ES-I3 (cell line): ENCODE results near the gene SERPINB5.

ENCODE experiments used
- H3K36me3 ChIP-seq: 2 replicates; pipeline ENCODE4 v1.6.1; 2013; ENCODE audit warnings: mild to moderate bottlenecking, low read length, control low read depth, moderate library complexity; ENCODE audit not compliant: insufficient read depth
- H3K4me1 ChIP-seq: 2 replicates; pipeline ENCODE4 v1.6.1; 2013; ENCODE audit warnings: mild to moderate bottlenecking, control low read depth, low read length; ENCODE audit not compliant: insufficient read depth
- H3K9ac ChIP-seq: 2 replicates; pipeline ENCODE4 v1.6.1; 2013; ENCODE audit warnings: low read depth, mild to moderate bottlenecking, low read length, moderate library complexity
- H3K9me3 ChIP-seq: 2 replicates; pipeline ENCODE4 v1.6.1; 2013; ENCODE audit warnings: mild to moderate bottlenecking, low read length, moderate library complexity; ENCODE audit not compliant: control insufficient read depth, insufficient read depth

Gene SERPINB5, protein sequence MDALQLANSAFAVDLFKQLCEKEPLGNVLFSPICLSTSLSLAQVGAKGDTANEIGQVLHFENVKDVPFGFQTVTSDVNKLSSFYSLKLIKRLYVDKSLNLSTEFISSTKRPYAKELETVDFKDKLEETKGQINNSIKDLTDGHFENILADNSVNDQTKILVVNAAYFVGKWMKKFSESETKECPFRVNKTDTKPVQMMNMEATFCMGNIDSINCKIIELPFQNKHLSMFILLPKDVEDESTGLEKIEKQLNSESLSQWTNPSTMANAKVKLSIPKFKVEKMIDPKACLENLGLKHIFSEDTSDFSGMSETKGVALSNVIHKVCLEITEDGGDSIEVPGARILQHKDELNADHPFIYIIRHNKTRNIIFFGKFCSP

GRCh38 chr18:63476668-63477067, at the start of gene SERPINB5:
SERPINB5 (plus strand) TSS chr18:63476958; CDS start chr18:63484429, 7,471 bp downstream.
- H3K36me3 ChIP-seq, result no peaks in the 10 kb centered on the region
- peak within 1 kb of the TSS; percentile 17; the same call in 1 of the 2 replicates for H3K9ac ChIP-seq
- 0 out of 2 replicates have a peak, but pooled peaks cover 3% of the 10 kb centered on the region for H3K4me1 ChIP-seq
- no peaks in the 10 kb centered on the region for H3K9me3 ChIP-seq

DNA sequence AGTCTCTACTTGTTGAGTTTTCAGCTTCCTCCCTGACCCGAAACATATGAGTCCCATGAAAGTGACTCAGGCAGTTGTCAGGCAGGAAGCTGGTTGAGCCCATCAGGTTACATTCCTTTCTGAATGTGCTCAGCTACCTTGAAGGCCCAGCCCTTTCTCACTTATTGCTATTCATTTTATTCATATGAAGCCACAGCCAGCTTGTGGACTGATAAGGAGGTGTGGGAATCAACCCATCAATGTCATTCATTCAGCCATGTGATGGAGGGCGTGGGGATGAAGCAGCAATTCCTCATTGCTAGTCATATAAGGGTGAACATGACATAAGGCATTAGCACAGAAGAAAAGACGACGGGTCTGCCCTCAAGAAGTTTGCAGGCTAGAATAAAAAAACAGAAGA, 49.2 kb upstream of the SERPINB5 start:
- no peaks in the 10 kb centered on the region for H3K36me3 ChIP-seq
- no peaks in the 10 kb centered on the region for H3K9me3 ChIP-seq
- H3K4me1 ChIP-seq, result peaks cover 16% of the 10 kb centered on the region; the same call in 1 of the 2 replicates
- H3K9ac ChIP-seq, result no peak overlapping the region

- Histone ChIP-seq H3K36me3 (no peaks in the 10 kb centered on the region), H3K4me1 (peaks cover 9% of the 10 kb centered on the region; the same call in 1 of the 2 replicates), H3K9me3 (no peaks in the 10 kb centered on the region), H3K9ac (no peak overlapping the region)
Measured at GRCh38 chr18:63430526-63430925, 46.2 kb upstream of the SERPINB5 start.

DNA sequence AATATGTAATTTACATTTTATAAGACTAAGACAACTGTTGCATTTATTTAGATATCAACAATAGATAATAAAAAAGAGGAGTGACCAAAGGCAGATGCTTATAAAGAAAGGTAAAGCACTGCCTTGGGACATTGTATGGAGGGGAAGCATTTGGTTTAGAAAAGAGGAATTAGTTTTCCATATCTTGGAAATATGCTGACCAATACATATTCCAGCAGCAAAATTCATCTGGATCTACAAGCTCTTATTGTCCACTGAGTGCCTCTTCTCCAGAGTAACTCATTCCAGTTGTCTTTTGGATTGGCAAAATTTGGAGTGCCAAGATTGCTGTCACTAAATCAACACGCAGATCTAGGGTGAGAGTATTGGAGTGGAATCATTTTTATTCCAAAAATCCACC, 45.6 kb upstream of the SERPINB5 start:
- Histone ChIP-seq H3K9me3 (no peaks in the 10 kb centered on the region), H3K36me3 (no peaks in the 10 kb centered on the region), H3K9ac (no peak overlapping the region)

GRCh38 chr18:63433334-63433866, 43.4 kb upstream of the SERPINB5 start:
- no peaks in the 10 kb centered on the region for H3K4me1 ChIP-seq
- H3K9ac ChIP-seq, result no peak overlapping the region
- no peaks in the 10 kb centered on the region for H3K9me3 ChIP-seq
- H3K36me3 ChIP-seq, result no peaks in the 10 kb centered on the region

More for the DNA sequence above, 45.6 kb upstream of the SERPINB5 start:
- peaks cover 9% of the 10 kb centered on the region; the same call in 1 of the 2 replicates for H3K4me1 ChIP-seq

DNA sequence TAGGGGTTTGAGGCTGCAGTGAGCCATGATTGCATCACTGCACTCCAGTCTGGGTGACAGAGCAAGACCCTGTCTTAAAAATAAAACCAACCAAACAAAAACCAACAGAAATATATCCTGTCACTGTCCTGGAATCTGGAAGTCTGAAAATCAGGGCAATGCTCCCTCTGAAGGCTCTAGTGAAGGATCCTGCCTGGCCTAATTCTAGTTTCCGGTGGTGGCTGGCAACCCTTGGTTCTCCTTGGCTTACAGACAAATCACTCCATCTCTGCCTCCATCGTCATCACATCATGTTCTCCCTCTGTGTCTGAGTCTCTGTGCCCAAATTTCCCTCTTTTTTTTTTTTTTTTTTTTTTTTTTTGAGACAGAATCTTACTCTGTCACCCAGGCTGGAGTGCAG, 38.6 kb upstream of the SERPINB5 start:
- H3K9ac ChIP-seq, result no peak overlapping the region
- H3K36me3 ChIP-seq, result no peaks in the 10 kb centered on the region
- H3K4me1 ChIP-seq, result no peaks in the 10 kb centered on the region
- H3K9me3 ChIP-seq, result no peaks in the 10 kb centered on the region

GRCh38 chr18:63439334-63439733, 37.4 kb upstream of the SERPINB5 start:
- no peak overlapping the region for H3K9ac ChIP-seq
- no peaks in the 10 kb centered on the region for H3K9me3 ChIP-seq
- no peaks in the 10 kb centered on the region for H3K4me1 ChIP-seq
- H3K36me3 ChIP-seq, result no peaks in the 10 kb centered on the region

- no peaks in the 10 kb centered on the region for H3K36me3 ChIP-seq
- H3K9ac ChIP-seq, result no peak overlapping the region
- no peaks in the 10 kb centered on the region for H3K9me3 ChIP-seq
- H3K4me1 ChIP-seq, result no peaks in the 10 kb centered on the region
Measured at GRCh38 chr18:63440219-63440618, 36.5 kb upstream of the SERPINB5 start.

GRCh38 chr18:63440881-63441280, 35.9 kb upstream of the SERPINB5 start:
- Histone ChIP-seq H3K9me3 (no peaks in the 10 kb centered on the region), H3K36me3 (no peaks in the 10 kb centered on the region), H3K4me1 (no peaks in the 10 kb centered on the region), H3K9ac (no peak overlapping the region)

DNA sequence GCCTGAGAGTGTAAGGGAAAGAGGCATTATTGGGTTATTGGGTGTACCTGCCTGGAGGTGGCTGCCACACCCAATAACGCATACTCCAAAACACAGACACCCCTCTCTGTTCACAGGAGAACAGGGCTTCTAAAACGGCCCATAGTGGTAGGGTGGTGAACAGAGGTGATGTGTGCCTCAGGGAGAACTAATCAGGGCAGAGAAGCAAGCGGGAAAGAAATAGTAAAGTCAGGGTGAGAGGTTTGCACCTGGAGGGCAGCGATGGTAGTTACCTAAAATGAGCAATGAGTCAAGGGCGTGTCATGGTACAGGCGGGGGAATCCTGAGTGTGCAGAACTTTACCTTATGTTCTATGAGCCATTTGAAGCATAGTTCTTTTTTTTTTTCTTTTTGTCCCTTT, 32.9 kb upstream of the SERPINB5 start:
- Histone ChIP-seq H3K4me1 (no peaks in the 10 kb centered on the region), H3K9ac (no peak overlapping the region), H3K36me3 (no peaks in the 10 kb centered on the region)

DNA sequence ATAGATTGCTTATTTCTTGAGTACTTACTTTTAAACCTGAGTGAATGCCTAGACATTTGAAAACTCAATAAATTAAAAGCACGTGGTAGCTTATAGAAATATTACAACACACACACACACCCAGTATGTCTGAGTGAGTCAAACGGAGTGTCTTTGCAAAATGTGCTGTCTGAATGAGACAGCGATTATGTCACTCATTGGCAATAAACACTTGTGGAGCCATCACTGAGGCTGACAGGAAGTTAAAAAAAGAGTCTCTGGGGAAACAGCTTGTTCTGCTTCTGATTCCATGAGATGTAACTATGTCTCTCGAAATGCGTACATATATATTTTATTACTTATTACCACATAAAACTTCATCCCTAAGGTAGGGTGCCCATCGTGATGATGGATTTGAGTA, 32.2 kb upstream of the SERPINB5 start:
- H3K9me3 ChIP-seq, result no peaks in the 10 kb centered on the region
- H3K9ac ChIP-seq, result no peak overlapping the region
- no peaks in the 10 kb centered on the region for H3K4me1 ChIP-seq
- no peaks in the 10 kb centered on the region for H3K36me3 ChIP-seq

More for the DNA sequence above, 32.9 kb upstream of the SERPINB5 start:
- no peaks in the 10 kb centered on the region for H3K9me3 ChIP-seq

GRCh38 chr18:63445037-63445436, 31.7 kb upstream of the SERPINB5 start:
- Histone ChIP-seq H3K36me3 (no peaks in the 10 kb centered on the region), H3K9ac (no peak overlapping the region), H3K9me3 (no peaks in the 10 kb centered on the region), H3K4me1 (no peaks in the 10 kb centered on the region)

GRCh38 chr18:63446266-63446665, 30.5 kb upstream of the SERPINB5 start:
- no peak overlapping the region for H3K9ac ChIP-seq
- H3K9me3 ChIP-seq, result no peaks in the 10 kb centered on the region
- no peaks in the 10 kb centered on the region for H3K4me1 ChIP-seq
- H3K36me3 ChIP-seq, result no peaks in the 10 kb centered on the region

DNA sequence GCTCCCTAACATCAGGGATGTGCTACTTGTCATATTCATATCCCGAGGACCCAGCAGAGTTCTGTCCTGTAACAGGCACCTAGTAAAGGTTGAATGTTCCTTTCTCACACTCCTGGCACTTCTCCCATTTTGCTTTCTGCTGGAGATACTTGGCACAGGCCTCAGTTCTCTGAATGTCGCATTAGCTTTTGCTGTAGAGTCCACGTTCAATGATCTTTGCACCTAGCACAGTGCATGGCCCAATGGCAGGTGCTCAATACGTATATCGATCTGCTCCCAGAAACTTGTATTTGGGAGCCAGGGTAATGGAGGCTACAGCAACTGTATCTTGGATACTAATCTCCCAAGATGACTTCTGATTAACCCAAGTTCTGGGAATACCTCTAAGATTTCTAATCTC, 29.7 kb upstream of the SERPINB5 start:
- no peak overlapping the region for H3K9ac ChIP-seq
- no peaks in the 10 kb centered on the region for H3K36me3 ChIP-seq
- no peaks in the 10 kb centered on the region for H3K9me3 ChIP-seq
- no peaks in the 10 kb centered on the region for H3K4me1 ChIP-seq

GRCh38 chr18:63449426-63449825, 27.3 kb upstream of the SERPINB5 start:
- Histone ChIP-seq H3K36me3 (no peaks in the 10 kb centered on the region), H3K9ac (no peak overlapping the region), H3K4me1 (peaks cover 3% of the 10 kb centered on the region; the same call in 1 of the 2 replicates), H3K9me3 (no peaks in the 10 kb centered on the region)
